HG03159 (cell line): ENCODE data around the gene AP1G2.
A peak's percentile ranks its signal among the peaks of the same experiment; 100 is the strongest.
"Not testable (repeated sequence)": the region's sequence is repeated elsewhere in the genome, so short reads cannot be mapped to it uniquely, and the experiment has no call there.

Experiments
- ATAC-seq: cut with Tn5 transposase; IDR thresholded peaks from one replicate; pipeline ENCODE4 v1.9.1; 2021; ENCODE audit warnings: mild to moderate bottlenecking, moderate library complexity; ENCODE audit not compliant: unreplicated experiment

The AP1G2 gene

DNA sequence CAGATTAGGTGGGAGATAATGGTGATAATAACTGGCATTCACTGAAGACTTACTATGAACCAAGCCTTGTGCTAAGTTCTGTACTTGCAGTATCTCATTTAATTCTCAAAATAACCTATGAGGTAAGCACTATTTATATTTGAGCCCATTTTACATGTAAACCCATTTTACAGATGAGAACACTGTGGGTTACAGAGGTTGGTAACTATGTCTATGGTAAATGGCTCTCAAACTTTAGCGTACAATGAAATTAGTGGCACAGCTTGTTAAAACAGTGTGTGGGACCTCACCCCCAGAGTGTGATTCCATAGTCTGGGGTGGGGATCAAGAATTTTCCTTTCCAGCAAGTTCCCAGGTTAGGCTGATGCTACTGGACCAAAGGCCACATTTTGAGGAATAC, 33.2 kb upstream of the AP1G2 start:
- no peak for ATAC-seq

DNA sequence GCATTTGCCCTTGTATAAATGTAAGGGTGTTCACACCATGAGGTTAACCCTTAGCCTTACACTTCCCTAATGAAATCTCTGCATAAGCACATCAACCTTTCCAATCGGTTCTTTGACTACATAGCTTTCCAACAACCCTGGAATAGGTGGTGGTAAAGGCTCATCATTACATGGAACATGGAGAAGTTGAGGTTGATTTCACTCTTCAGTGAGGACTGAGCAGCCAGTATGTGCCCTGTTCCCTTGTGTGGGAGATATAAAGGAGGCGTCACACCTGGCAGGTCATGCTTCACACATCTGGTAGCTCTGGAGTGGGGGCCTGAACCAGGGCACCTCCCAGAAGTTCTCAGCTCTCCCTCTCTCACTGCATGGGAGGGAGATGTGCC, 32.7 kb upstream of the AP1G2 start:
- no peak for ATAC-seq

DNA sequence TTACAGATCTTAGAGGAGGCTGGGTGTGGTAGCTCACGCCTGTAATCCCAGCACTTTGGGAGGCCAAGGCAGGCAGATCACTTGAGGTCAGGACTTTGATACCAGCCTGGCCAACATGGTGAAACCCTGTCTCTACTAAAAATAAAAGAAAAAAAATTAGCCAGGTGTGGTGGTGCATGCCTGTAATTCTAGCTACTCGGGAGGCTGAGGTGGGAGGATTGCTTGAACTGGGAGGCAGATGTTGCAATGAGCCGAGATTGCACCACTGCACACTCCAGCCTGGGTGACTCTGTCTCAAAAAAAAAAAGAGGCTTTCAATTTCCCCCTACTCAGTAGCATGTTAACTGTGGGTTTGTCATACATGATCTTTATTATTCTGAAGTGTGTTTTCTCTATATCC, 26.6 kb upstream of the AP1G2 start:
- not testable (repeated sequence) for ATAC-seq

DNA sequence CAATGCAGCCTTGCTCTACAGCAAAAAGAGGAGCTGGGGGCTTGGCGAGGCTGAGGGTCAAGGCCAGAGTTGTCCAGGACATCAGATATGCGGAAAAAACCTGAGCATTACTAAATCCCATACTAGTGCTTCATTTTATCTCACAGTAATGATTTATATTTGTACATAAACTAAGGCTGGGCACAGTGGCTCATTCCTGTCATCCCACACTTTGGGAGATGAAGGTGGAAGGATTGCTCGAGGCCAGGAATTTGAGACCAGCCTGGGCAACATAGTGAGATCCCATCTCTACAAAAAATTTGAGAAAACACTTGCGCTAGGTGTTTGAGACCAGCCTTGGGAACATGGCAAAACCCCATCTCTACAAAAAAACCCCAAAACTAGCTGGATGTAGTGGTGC, 22.6 kb upstream of the AP1G2 start:
- no peak for ATAC-seq

DNA sequence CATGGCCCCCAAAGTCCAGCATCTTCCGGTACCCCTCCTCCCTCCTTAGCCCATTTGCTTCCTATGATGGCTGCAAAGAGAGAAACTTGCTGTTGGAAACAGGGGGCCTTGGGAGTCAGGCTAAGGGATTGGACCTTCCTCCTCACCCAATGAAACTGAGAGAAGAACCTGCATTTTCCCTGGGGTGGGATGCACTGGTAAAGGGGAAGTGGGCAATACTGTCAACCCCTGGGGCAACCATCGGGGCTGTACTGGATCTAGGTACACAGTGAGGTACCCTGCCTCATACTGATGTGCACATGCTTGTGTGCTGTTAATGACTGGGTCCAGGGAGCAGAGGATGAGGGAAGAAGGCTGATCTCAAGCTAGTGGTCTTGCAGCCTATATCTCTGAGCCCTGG, 22.0 kb upstream of the AP1G2 start:
- ATAC-seq = no peak

DNA sequence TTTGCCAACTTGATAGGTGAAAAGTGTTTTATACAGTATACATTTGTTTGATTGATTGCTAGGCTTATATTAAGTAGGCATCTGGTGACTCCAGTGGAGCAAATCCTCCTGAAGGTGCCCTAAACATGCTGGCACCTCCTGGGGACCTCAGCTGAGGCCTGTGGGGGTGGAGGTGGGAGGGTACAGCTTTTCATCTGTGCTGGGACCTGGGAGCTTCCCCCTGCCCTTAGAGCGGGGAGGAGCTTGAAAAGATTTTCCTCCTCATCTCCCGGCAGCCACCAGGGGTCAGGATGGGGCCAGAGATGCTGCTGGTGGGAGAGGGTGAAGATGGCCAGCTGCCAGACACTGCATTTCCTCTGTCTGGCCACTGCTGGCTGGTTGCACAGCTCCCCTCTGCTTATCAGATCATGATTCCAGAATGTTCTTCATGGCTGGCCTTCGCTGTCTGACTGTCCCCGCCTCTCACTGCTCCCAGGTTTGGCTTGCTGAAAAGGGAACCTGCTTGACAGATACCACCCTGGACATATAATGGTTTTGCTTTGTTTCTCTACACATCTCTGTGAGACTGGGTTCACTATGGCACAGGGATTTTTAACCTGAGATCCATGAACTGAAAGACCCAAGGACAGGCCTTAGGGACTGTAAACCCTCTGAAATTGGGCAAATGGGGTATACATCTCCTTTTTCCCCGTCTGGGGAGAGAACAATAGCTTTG, 21.4 kb upstream of the AP1G2 start:
- ATAC-seq = peak; percentile 91

DNA sequence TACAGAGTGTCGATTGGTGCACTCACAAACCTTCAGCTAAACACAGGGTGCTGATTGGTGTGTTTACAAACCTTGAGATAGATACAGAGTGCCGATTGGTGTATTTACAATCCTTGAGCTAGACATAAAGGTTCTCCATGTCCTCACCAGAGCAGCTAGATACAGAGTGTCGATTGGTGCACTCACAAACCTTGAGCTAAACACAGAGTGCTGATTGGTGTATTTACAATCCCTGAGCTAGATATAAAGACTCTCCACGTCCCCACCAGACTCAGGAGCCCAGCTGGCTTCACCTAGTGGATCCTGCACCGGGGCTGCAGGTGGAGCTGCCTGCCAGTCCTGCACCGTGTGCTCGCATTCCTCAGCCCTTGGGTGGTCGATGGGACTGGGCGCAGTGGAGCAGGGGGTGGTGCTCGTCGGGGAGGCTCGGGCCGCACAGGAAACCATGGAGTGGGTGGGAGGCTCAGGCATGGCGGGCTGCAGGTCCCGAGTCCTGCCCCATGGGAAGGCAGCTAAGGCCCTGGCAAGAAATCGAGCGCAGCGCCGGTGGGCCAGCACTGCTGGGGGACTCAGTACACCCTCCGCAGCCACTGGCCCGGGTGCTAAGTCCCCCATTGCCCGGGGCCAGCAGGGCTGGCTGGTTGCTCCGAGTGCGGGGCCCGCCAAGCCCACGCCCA, 17.1 kb upstream of the AP1G2 start:
- not testable (repeated sequence) for ATAC-seq

DNA sequence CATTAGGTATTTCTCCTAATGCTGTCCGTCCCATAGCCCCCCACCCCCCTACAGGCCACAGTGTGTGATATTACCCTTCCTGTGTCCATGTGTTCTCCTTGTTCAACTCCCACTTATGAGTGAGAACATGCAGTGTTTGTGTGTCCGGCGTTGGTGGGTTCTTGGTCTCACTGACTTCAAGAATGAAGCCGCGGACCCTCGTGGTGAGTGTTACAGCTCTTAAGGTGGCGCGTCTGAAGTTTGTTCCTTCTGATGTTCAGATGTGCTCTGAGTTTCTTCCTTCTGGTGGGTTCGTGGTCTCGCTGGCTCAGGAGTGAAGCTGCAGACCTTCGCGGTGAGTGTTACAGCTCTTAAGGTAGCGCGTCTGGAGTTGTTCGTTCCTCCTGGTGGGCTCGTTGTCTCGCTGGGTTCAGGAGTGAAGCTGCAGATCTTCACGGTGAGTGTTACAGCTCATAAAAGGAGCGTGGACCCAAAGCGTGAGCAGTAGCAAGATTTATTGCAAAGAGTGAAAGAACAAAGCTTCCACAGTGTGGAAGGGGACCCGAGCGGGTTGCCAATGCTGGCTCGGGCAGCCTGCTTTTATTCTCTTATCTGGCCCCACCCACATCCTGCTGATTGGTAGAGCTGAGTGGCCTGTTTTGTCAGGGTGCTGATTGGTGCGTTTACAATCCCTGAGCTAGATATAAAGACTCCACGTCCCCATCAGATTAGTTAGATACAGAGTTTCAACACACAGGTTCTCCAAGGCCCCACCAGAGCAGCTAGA, 16.4 kb upstream of the AP1G2 start:
- ATAC-seq = not testable (repeated sequence)

DNA sequence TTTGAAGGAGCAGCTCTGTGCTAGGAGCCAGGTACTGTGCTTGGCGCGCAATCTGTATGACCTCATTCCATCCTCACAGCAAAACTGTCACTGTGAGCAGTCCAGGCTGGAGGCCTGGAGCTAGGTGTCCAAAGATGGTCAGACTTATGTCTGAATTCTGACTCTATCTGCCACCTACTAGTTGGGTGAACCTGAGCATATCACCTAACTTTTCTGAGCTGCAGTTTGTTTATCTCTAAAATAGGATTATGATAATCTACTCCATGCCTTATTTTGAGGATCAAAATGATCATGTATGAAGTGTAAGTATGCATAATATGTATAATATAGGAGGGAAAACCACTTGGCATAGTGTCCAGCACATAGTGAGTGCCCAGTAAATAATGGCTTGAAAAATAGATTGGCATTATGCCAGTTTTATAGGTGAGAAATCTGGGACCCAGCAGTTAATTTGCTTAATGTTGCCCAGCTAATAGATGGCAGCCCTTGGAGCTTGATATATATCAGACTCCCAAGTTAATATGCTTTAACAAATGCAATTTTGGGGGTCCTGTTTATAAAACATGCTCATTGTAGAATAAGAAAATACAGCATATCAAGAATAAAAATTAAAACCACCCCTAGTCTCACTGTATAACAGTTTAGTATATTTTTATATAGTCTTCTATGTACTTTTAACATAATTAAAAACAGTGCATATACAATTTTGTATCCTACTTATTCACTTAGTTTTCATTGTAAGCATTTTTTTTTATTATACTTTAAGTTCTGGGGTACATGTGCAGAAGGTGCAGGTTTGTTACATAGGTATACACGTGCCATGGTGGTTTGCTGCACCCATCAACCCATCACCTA, 15.5 kb upstream of the AP1G2 start:
- ATAC-seq = no peak

DNA sequence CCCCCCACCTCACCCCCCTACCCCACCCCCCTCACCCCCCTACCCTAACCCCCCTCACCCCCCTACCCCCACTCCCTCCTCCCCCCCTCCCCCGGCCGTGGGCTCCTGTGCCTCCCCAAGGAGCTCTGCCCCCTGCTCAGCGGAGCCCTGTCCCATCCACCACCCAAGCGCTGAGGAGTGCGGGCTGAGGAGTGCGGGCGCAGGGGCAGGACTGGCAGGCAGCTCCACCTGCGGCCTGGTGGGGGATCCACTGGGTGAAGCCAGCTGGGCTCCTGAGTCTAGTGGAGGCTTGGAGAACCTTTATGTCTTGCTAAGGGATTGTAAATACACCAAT, 13.3 kb upstream of the AP1G2 start:
- no peak for ATAC-seq

DNA sequence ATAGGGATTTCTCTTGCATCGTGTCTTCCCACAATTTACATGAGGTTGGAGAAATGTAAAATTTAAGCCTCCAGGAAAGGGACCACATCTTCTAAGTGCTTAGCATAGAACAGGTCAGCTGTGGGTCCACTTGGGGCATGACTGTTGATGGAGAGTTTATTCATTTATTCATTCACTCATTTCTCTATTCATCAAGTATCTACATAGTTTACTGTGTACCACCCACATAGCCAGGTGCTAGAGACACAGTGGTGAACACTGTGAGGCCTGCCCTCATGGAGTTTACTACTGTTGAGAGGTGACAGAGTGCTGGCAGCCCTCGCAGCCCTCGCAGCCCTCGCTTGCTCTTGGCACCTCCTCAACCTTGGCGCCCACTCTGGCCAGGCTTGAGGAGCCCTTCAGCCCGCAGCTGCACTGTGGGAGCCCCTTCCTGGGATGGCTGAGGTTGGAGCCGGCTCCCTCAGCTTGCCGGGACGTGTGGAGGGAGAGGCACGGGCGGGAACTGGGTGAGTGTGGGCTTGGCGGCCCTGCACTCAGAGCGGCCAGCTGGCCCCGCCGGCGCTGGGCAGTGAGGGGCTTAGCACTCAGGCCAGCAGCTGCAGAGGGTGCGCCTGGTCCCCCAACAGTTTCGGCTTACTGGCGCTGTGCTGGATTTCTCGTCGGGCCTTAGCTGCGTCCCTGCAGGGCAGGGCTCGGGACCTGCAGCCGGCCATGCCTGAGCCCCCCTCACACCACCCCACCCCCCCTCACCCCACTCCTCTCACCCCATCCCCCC, 12.7 kb upstream of the AP1G2 start:
- no peak for ATAC-seq

DNA sequence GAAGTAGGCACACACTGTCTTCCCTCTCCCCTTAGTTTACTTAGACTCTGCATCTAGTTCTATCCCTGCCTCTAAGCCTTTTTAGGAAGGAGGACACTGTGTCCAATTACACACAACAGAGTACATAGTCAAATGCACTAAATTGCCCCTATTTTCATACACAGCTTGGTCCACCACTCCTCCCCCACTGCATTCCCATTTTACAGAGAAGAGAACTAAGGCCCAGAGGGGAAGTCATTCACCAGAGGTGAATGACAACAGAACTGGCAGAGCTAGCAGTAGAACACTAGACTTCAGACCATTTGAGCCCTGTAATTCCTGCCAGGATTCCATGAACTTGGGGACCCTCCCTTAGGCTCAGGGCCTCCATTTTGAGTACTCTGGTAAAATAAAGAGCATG, 12.1 kb upstream of the AP1G2 start:
- no peak for ATAC-seq

DNA sequence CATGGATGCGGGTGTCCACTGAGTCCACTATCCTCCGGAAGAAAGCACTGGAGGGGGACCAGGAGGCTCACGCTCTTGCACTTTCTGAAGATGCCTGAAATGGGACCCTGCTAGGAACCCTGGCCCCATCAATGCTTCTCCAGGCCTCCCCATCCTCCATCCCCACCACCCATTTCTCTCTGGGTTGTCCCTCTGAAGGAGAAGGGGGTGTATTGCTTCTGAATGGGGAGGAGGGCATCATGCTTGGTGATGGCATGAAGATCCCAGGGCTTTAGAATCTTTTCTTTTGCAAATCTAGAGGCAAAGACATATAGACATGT, 11.7 kb upstream of the AP1G2 start:
- no peak for ATAC-seq

DNA sequence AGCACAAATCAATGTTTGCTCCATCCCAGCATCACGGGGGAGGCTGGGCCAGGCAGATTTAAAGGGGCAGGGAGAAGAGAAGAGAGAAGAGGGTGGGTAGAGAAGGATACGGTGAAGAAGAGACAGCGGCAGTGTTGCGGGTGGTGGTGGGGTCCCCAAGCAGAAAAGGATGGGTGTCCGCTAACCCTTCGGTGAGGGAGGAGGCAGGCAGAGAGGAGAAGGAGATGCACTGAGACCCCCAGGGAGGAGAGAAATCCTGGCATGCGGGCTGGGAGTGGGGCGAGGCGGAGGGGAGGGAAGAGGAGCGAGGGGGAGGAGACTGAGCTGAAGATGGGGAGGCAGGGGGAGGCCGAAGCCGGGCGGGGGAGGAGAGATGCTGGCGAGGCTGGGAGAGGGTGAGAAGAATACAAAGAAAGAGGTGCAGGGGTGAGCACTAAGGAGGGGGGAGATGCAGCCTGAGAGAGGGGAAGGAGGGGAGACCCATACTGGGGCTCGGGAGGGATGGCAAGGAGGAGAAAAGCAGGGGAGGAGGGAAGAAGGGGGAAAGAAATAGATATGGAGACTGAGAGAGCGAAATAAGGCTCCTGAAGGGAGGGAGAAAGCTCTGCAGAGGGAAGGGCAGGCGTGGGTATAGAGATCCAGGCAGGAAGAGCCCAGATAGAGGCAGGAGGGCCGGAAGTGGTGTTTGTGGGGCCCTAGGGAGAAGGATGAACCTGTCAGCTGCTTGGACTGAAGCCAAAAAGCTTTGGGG, 11.1 kb upstream of the AP1G2 start, which contains the start of gene JPH4:
JPH4 (minus strand) TSS at position 231 of the 751 bp plus-strand sequence. CDS start 1,337 bp downstream, outside the sequence.
- no peak for ATAC-seq

DNA sequence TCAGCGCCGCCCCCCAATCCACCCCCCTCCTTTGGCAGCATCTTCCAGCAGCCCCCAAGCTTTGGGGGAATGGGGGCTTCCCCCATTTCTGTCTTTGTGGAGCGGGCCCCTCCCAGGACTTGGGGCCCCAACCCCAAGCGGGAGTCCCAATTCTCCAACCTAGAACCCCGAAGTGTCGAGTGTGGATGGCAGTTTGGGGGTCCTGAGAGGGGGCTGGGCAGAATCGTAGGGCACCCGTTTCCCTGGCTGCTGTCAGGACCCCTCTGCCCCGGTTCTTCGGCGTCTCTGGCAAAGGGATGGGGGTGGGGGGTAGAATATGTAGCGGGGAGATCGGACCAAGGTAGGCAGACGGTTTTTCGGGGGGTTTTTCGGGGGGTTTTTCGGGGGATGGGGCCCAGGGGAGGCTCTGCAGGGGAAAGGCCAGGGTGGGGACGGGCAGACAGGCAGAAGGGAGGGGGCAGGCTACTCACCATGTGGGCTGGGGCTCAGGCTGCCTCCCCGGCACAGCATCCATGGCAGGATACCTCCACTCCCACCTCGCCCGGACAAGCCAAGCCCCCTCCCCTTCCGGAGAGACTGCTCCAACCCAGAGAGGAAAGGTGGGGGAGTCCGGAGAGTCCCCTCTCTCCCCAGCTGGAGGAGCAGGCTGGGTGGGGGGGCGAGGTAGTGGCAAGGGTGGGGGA, 10.3 kb upstream of the AP1G2 start:
- no peak for ATAC-seq

DNA sequence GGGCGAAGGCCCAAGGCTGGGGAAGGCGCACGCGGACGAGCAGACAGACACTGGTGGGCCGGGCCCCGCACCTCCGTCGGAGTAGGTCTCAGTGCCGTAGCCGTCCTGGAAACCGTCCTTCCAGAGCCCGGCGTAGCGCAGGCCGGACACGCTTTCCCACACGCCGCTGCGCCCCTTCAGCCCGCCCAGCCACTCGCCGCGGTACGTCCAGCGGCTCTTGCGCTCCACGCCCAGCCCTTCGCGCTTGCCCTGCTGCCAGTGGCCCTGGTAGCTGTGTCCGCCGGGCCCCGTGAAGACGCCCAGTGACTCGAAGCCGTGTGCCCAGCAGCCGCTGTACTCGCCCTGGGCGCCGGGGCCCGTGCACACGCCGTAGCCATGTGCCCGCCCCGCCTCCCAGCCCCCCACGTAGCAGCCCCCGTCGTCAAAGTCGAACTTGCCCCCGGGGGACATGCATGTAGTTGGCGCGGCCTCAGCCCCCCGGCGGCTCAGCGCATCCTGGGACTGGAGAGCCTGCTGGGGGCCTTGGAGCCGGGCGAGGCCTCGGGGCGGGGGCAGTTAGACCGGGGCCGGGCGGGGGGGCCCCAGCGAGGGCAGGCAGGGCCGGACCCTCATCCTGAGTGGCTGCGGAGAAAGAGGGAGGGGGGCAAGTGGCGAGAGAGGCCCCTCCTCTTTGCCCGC, 9.6 kb upstream of the AP1G2 start:
- no peak for ATAC-seq

DNA sequence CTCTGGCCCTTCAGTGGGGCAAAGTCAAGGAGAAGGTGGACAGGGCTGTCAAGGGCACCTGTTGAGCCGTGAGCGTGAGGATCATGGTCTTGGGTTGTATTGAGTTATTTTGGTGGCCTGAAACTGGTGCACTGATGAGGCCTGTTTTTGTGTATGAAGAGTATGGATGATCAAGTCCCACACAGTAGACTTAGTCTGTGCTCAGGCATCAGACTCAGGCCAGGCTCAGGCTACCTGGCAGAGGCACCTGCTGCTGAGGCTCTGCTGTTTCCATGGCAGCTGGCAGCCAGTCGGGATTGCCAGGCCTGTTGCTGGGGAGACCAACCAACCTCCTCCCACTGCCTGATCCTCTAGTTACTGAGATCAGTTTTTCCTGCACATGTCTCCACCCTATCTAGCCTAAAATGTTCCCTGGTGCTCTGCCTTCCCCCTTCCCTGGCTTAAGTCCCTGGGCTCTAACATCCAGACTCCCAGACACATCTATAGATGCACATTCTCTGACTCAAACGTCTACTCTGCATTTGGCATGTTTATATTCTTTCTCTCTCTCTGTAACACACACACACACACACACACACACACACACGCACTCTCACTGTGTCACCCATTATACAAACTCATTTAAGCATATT, 5.9 kb upstream of the AP1G2 start:
- ATAC-seq = no peak

DNA sequence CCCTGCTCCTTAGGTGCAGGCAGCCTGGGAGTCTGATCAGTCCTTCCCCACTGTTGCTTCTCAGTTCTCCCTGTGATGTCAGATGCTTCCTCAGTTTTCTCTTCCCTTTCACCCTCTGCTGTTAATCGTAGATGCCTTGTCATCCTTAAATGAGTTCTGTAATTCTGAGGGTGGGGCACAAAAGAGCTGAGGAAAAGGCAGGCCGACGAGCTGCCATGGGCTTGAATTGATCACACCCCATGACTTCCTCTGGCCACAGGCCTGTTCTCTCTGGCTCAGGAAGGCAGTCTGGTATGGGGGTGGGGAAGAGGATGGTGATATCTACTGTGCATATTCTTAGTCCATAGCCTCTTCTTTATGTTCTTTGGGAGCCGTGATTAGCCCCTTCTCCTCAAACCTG, 5.2 kb upstream of the AP1G2 start:
- ATAC-seq = no peak
